Measurements from ENCODE around the gene EARS2.

The EARS2 gene

GRCh38 chr16:23570992-23571632, 14.0 kb upstream of the EARS2 start:
- no peak for TF ChIP-seq EGR1 (IDR thresholded peaks at IDR 0.05)
- no peak for TF ChIP-seq MAX (IDR thresholded peaks at IDR 0.05)
- TF ChIP-seq NFIC (IDR thresholded peaks at IDR 0.05), result no peak
- no peak for TF ChIP-seq RAD21 (IDR thresholded peaks at IDR 0.05; ENCODE audit: low read depth)

- TF ChIP-seq TCF12 (IDR thresholded peaks at IDR 0.05; ENCODE audit: low read depth), result no peak
- TF ChIP-seq CEBPB (IDR thresholded peaks at IDR 0.05), result no peak
- no peak for TF ChIP-seq FOXM1 (IDR thresholded peaks at IDR 0.05; ENCODE audit: borderline replicate concordance, low read depth)
- TF ChIP-seq EGR1 (IDR thresholded peaks at IDR 0.05), result no peak
- no peak for TF ChIP-seq TAF1 (IDR thresholded peaks at IDR 0.05; ENCODE audit: low read depth)
- no peak for TF ChIP-seq MAX (IDR thresholded peaks at IDR 0.05)
These were observed 10.5 kb upstream of the EARS2 start for GRCh38 chr16:23567602-23568001.

- TF ChIP-seq EP300 (IDR thresholded peaks at IDR 0.05; ENCODE audit: borderline replicate concordance), result no peak
- no peak for TF ChIP-seq CEBPB (IDR thresholded peaks at IDR 0.05)
- no peak for TF ChIP-seq USF1 (IDR thresholded peaks at IDR 0.05)
- TF ChIP-seq TCF12 (IDR thresholded peaks at IDR 0.05; ENCODE audit: low read depth), result no peak
- no peak for TF ChIP-seq MAX (IDR thresholded peaks at IDR 0.05)
- TF ChIP-seq RAD21 (IDR thresholded peaks at IDR 0.05; ENCODE audit: low read depth), result no peak
- no peak for TF ChIP-seq TAF1 (IDR thresholded peaks at IDR 0.05; ENCODE audit: low read depth)
- TF ChIP-seq CREB1 (IDR thresholded peaks at IDR 0.05; ENCODE audit: low read depth), result no peak
- TF ChIP-seq YY1 (IDR thresholded peaks at IDR 0.05; ENCODE audit: low read depth), result no peak
- no peak for TF ChIP-seq EGR1 (IDR thresholded peaks at IDR 0.05)
- TF ChIP-seq ZBTB7A (IDR thresholded peaks at IDR 0.05; ENCODE audit: low read depth), result no peak
- TF ChIP-seq TEAD4 (IDR thresholded peaks at IDR 0.05), result no peak
- TF ChIP-seq FOXM1 (IDR thresholded peaks at IDR 0.05; ENCODE audit: borderline replicate concordance, low read depth), result no peak
- no peak for TF ChIP-seq REST (IDR thresholded peaks at IDR 0.05; ENCODE audit: low read depth)
- no peak for TF ChIP-seq NFIC (IDR thresholded peaks at IDR 0.05)
These were observed 9.6 kb upstream of the EARS2 start for GRCh38 chr16:23566724-23567123.

GRCh38 chr16:23564575-23565363, 7.6 kb upstream of the EARS2 start:
- TF ChIP-seq TAF1 (IDR thresholded peaks at IDR 0.05; ENCODE audit: low read depth) (no peak), YY1 (IDR thresholded peaks at IDR 0.05; ENCODE audit: low read depth) (no peak)

- TF ChIP-seq MAX (IDR thresholded peaks at IDR 0.05), result no peak
- TF ChIP-seq TAF1 (IDR thresholded peaks at IDR 0.05; ENCODE audit: low read depth), result no peak
- no peak for TF ChIP-seq YY1 (IDR thresholded peaks at IDR 0.05; ENCODE audit: low read depth)
- no peak for TF ChIP-seq USF1 (IDR thresholded peaks at IDR 0.05)
- no peak for TF ChIP-seq ZBTB7A (IDR thresholded peaks at IDR 0.05; ENCODE audit: low read depth)
- TF ChIP-seq CREB1 (IDR thresholded peaks at IDR 0.05; ENCODE audit: low read depth), result no peak
- no peak for TF ChIP-seq TCF12 (IDR thresholded peaks at IDR 0.05; ENCODE audit: low read depth)
- no peak for TF ChIP-seq REST (IDR thresholded peaks at IDR 0.05; ENCODE audit: low read depth)
- no peak for TF ChIP-seq TEAD4 (IDR thresholded peaks at IDR 0.05)
- no peak for TF ChIP-seq EP300 (IDR thresholded peaks at IDR 0.05; ENCODE audit: borderline replicate concordance)
- TF ChIP-seq RAD21 (IDR thresholded peaks at IDR 0.05; ENCODE audit: low read depth), result no peak
- no peak for TF ChIP-seq FOXM1 (IDR thresholded peaks at IDR 0.05; ENCODE audit: borderline replicate concordance, low read depth)
- no peak for TF ChIP-seq NFIC (IDR thresholded peaks at IDR 0.05)
- TF ChIP-seq EGR1 (IDR thresholded peaks at IDR 0.05), result no peak
- TF ChIP-seq CEBPB (IDR thresholded peaks at IDR 0.05), result no peak
These were observed 6.0 kb upstream of the EARS2 start for GRCh38 chr16:23563186-23563585.

Measured in Ishikawa (cell line).